Activated CD4-positive, alpha-beta memory T cell treated with anti-CD3 and anti-CD28 coated beads, Interleukin-2, amount 10 ng/mL, durations not matched to agents 7 days and 5 days (primary cell): ENCODE results near the gene ZNF385B. TPM values are rescaled to one million over a fixed set of nuclear protein-coding genes. Genes with fewer than 3 reads are reported as not detected.
"Not testable (repeated sequence)": the region's sequence is repeated elsewhere in the genome, so short reads cannot be mapped to it uniquely, and the experiment has no call there.

Experiments used
- CTCF ChIA-PET: fragments of 350-600 bp; sonication (Branson Sonifier 250); formaldehyde crosslinking; loops from one replicate; lab custom pipeline; 2021; ENCODE audit warnings: antibody characterized with exemption, inconsistent platforms; lab: Charles Lee
- POLR2A ChIA-PET: fragments of 350-600 bp; sonication (Branson Sonifier 250); formaldehyde crosslinking; loops from one replicate; lab custom pipeline; 2021; ENCODE audit warnings: antibody characterized with exemption; lab: Charles Lee
- DNase-seq: peaks from one replicate; pipeline ENCODE4 v3.0.0-alpha.2; 2020
- H3K27ac Mint-ChIP-seq: one replicate; pipeline ENCODE4 v1.8.0; 2021; ENCODE audit warnings: mild to moderate bottlenecking, mixed read lengths
- H3K27me3 Mint-ChIP-seq: one replicate; pipeline ENCODE4 v1.8.0; 2021; ENCODE audit warnings: mixed read lengths
- H3K36me3 Mint-ChIP-seq: one replicate; pipeline ENCODE4 v1.8.0; 2021; ENCODE audit warnings: low read depth, mixed read lengths
- H3K4me1 Mint-ChIP-seq: one replicate; pipeline ENCODE4 v1.8.0; 2021; ENCODE audit warnings: mixed read lengths
- H3K4me3 Mint-ChIP-seq: one replicate; pipeline ENCODE4 v1.8.0; 2021; ENCODE audit warnings: mild to moderate bottlenecking, mixed read lengths
- H3K9me3 Mint-ChIP-seq: one replicate; pipeline ENCODE4 v1.8.0; 2021; ENCODE audit warnings: mixed read lengths
- total RNA-seq, 2 experiments: library from RNA; stranded (reverse); gene quantifications; one replicate each; pipeline ENCODE4 v1.2.3, GENCODE V29; 2021

Gene ZNF385B
- total RNA-seq, 2 experiments from 2014 or later = not detected

- H3K27ac Mint-ChIP-seq = no peak overlapping the region
- H3K36me3 Mint-ChIP-seq = no peaks in the 10 kb centered on the region
- no peaks in the 10 kb centered on the region for H3K27me3 Mint-ChIP-seq
- no peak for DNase-seq
- H3K4me3 Mint-ChIP-seq = no peak overlapping the region
- no peaks in the 10 kb centered on the region for H3K4me1 Mint-ChIP-seq
- H3K9me3 Mint-ChIP-seq = no peaks in the 10 kb centered on the region
- ChIA-PET POLR2A (no interaction called here), CTCF (no interaction called here)
These were observed 75.5 kb downstream of the ZNF385B start for GRCh38 chr2:179785902-179786301.

GRCh38 chr2:179782346-179782745 lies 79.1 kb downstream of the ZNF385B start:
- H3K9me3 Mint-ChIP-seq, H3K27me3 Mint-ChIP-seq, CTCF ChIA-PET, POLR2A ChIA-PET, H3K4me3 Mint-ChIP-seq, H3K27ac Mint-ChIP-seq, DNase-seq, H3K36me3 Mint-ChIP-seq, H3K4me1 Mint-ChIP-seq: not testable (repeated sequence)

GRCh38 chr2:179773986-179774385 lies 87.4 kb downstream of the ZNF385B start:
- DNase-seq = no peak
- Mint-ChIP-seq H3K9me3 (no peaks in the 10 kb centered on the region), H3K27me3 (no peaks in the 10 kb centered on the region), H3K4me1 (no peaks in the 10 kb centered on the region), H3K36me3 (no peaks in the 10 kb centered on the region), H3K4me3 (no peak overlapping the region), H3K27ac (no peak overlapping the region)
- POLR2A ChIA-PET = no interaction called here
- CTCF ChIA-PET = no interaction called here

- Mint-ChIP-seq H3K27ac (no peak overlapping the region), H3K9me3 (no peaks in the 10 kb centered on the region), H3K4me1 (no peaks in the 10 kb centered on the region), H3K36me3 (no peaks in the 10 kb centered on the region), H3K4me3 (no peak overlapping the region), H3K27me3 (no peaks in the 10 kb centered on the region)
- ChIA-PET CTCF (no interaction called here), POLR2A (no interaction called here)
- no peak for DNase-seq
These were observed 89.1 kb downstream of the ZNF385B start for GRCh38 chr2:179772346-179772745.

- DNase-seq = no peak
- ChIA-PET CTCF (no interaction called here), POLR2A (no interaction called here)
- Mint-ChIP-seq H3K27ac (no peak overlapping the region), H3K4me1 (no peaks in the 10 kb centered on the region), H3K36me3 (no peaks in the 10 kb centered on the region), H3K27me3 (no peaks in the 10 kb centered on the region), H3K9me3 (no peaks in the 10 kb centered on the region), H3K4me3 (no peak overlapping the region)
These were observed 89.6 kb downstream of the ZNF385B start for GRCh38 chr2:179771791-179772190.

GRCh38 chr2:179770029-179770428 lies 91.4 kb downstream of the ZNF385B start:
- ChIA-PET CTCF (no interaction called here), POLR2A (no interaction called here)
- no peaks in the 10 kb centered on the region for H3K27me3 Mint-ChIP-seq
- no peak overlapping the region for H3K27ac Mint-ChIP-seq
- H3K36me3 Mint-ChIP-seq = no peaks in the 10 kb centered on the region
- DNase-seq = no peak
- H3K9me3 Mint-ChIP-seq = no peaks in the 10 kb centered on the region
- H3K4me3 Mint-ChIP-seq = no peak overlapping the region
- no peaks in the 10 kb centered on the region for H3K4me1 Mint-ChIP-seq

- no peak overlapping the region for H3K27ac Mint-ChIP-seq
- no peak overlapping the region for H3K4me3 Mint-ChIP-seq
- no peaks in the 10 kb centered on the region for H3K4me1 Mint-ChIP-seq
- no peaks in the 10 kb centered on the region for H3K36me3 Mint-ChIP-seq
- no peaks in the 10 kb centered on the region for H3K9me3 Mint-ChIP-seq
- POLR2A ChIA-PET = no interaction called here
- CTCF ChIA-PET = no interaction called here
- DNase-seq = no peak
- H3K27me3 Mint-ChIP-seq = no peaks in the 10 kb centered on the region
These were observed 92.1 kb downstream of the ZNF385B start for GRCh38 chr2:179769323-179769722.

- Mint-ChIP-seq H3K36me3 (no peaks in the 10 kb centered on the region), H3K27ac (no peak overlapping the region), H3K4me1 (no peaks in the 10 kb centered on the region), H3K9me3 (no peaks in the 10 kb centered on the region), H3K27me3 (no peaks in the 10 kb centered on the region), H3K4me3 (no peak overlapping the region)
- POLR2A ChIA-PET = no interaction called here
- no peak for DNase-seq
- CTCF ChIA-PET = no interaction called here
These were observed 92.6 kb downstream of the ZNF385B start for GRCh38 chr2:179768765-179769164.

- H3K9me3 Mint-ChIP-seq = no peaks in the 10 kb centered on the region
- CTCF ChIA-PET = no interaction called here
- H3K27me3 Mint-ChIP-seq = no peaks in the 10 kb centered on the region
- no peak for DNase-seq
- no peak overlapping the region for H3K27ac Mint-ChIP-seq
- POLR2A ChIA-PET = no interaction called here
- H3K4me1 Mint-ChIP-seq = no peaks in the 10 kb centered on the region
- no peak overlapping the region for H3K4me3 Mint-ChIP-seq
- no peaks in the 10 kb centered on the region for H3K36me3 Mint-ChIP-seq
These were observed 95.7 kb downstream of the ZNF385B start for GRCh38 chr2:179765666-179766065.

- CTCF ChIA-PET = no interaction called here
- no peaks in the 10 kb centered on the region for H3K4me1 Mint-ChIP-seq
- no peaks in the 10 kb centered on the region for H3K9me3 Mint-ChIP-seq
- no peak overlapping the region for H3K4me3 Mint-ChIP-seq
- H3K27ac Mint-ChIP-seq = no peak overlapping the region
- H3K27me3 Mint-ChIP-seq = no peaks in the 10 kb centered on the region
- no peak for DNase-seq
- POLR2A ChIA-PET = no interaction called here
- H3K36me3 Mint-ChIP-seq = no peaks in the 10 kb centered on the region
These were observed 96.7 kb downstream of the ZNF385B start for GRCh38 chr2:179764710-179765109.

- CTCF ChIA-PET = no interaction called here
- no peak overlapping the region for H3K4me3 Mint-ChIP-seq
These were observed 102.8 kb downstream of the ZNF385B start for GRCh38 chr2:179758636-179759035.

GRCh38 chr2:179751163-179751809 lies 110.1 kb downstream of the ZNF385B start:
- ChIA-PET CTCF (no interaction called here), POLR2A (no interaction called here)
- DNase-seq = no peak
- no peak overlapping the region for H3K27ac Mint-ChIP-seq
- H3K27me3 Mint-ChIP-seq = no peaks in the 10 kb centered on the region
- H3K4me3 Mint-ChIP-seq = no peak overlapping the region
- H3K4me1 Mint-ChIP-seq = no peaks in the 10 kb centered on the region
- H3K9me3 Mint-ChIP-seq = no peaks in the 10 kb centered on the region
- H3K36me3 Mint-ChIP-seq = no peaks in the 10 kb centered on the region

More at GRCh38 chr2:179758636-179759035, 102.8 kb downstream of the ZNF385B start:
- H3K9me3 Mint-ChIP-seq = no peaks in the 10 kb centered on the region
- DNase-seq = no peak
- no peaks in the 10 kb centered on the region for H3K36me3 Mint-ChIP-seq
- POLR2A ChIA-PET = no interaction called here
- no peaks in the 10 kb centered on the region for H3K4me1 Mint-ChIP-seq
- no peaks in the 10 kb centered on the region for H3K27me3 Mint-ChIP-seq
- H3K27ac Mint-ChIP-seq = no peak overlapping the region

GRCh38 chr2:179749210-179749609 lies 112.2 kb downstream of the ZNF385B start:
- no peaks in the 10 kb centered on the region for H3K4me1 Mint-ChIP-seq
- ChIA-PET CTCF (no interaction called here), POLR2A (no interaction called here)
- no peaks in the 10 kb centered on the region for H3K36me3 Mint-ChIP-seq
- no peak for DNase-seq
- no peak overlapping the region for H3K4me3 Mint-ChIP-seq
- no peaks in the 10 kb centered on the region for H3K27me3 Mint-ChIP-seq
- no peak overlapping the region for H3K27ac Mint-ChIP-seq
- H3K9me3 Mint-ChIP-seq = no peaks in the 10 kb centered on the region

- POLR2A ChIA-PET = no interaction called here
- H3K27ac Mint-ChIP-seq = no peak overlapping the region
- no peaks in the 10 kb centered on the region for H3K36me3 Mint-ChIP-seq
- CTCF ChIA-PET = no interaction called here
- H3K27me3 Mint-ChIP-seq = no peaks in the 10 kb centered on the region
- no peak overlapping the region for H3K4me3 Mint-ChIP-seq
- DNase-seq = no peak
- no peaks in the 10 kb centered on the region for H3K9me3 Mint-ChIP-seq
- no peaks in the 10 kb centered on the region for H3K4me1 Mint-ChIP-seq
These were observed 114.4 kb downstream of the ZNF385B start for GRCh38 chr2:179746981-179747380.
